ENCODE data around the gene PVR.

Gene PVR

DNA sequence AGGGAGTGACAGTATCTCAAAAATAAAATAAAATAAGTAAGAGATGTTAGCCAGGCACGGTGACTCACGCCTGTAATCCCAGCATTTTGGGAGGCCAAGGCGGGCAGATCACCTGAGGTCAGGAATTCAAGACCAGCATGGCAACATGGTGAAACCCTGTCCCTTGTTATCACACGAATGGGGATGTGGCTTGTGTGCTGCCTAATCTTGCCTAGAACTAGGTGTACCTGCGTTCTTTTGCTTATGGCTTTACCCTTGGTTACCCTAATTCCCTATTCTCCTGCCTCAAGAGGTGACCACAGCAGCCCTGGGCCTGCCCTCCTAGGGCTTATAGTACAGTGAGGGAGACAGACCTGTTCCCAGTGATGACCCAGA is 6.3 kb upstream of the PVR start:
- DNase-seq (ENCODE audit: extremely low read depth, low read depth): no peak

DNA sequence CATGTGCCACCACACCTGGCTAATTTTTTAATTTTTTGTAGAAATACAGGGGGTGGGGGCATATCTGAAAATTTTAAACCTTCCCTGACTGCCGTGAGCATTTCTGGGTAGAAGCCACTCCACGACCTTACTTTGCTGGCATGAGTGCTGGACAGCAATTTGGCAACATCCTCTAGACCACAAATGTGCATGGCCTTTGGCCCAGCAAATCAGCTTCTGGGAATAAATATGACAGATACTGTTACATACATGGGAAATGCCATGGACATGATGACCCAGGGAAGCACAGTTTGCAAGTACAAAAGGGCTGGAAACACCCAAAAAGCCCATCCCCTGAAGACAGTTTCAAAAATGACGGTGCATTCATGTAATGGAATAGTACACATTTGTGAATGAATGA is 3.2 kb upstream of the PVR start:
- TF ChIP-seq, protein P1, sequence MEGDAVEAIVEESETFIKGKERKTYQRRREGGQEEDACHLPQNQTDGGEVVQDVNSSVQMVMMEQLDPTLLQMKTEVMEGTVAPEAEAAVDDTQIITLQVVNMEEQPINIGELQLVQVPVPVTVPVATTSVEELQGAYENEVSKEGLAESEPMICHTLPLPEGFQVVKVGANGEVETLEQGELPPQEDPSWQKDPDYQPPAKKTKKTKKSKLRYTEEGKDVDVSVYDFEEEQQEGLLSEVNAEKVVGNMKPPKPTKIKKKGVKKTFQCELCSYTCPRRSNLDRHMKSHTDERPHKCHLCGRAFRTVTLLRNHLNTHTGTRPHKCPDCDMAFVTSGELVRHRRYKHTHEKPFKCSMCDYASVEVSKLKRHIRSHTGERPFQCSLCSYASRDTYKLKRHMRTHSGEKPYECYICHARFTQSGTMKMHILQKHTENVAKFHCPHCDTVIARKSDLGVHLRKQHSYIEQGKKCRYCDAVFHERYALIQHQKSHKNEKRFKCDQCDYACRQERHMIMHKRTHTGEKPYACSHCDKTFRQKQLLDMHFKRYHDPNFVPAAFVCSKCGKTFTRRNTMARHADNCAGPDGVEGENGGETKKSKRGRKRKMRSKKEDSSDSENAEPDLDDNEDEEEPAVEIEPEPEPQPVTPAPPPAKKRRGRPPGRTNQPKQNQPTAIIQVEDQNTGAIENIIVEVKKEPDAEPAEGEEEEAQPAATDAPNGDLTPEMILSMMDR (IDR thresholded peaks at IDR 0.05; ENCODE audit: low read depth, low read length): no peak
- DNase-seq (ENCODE audit: extremely low read depth, low read depth): peak; percentile 58

More for the DNA sequence above, 6.3 kb upstream of the PVR start:
- TF ChIP-seq, protein P1 (IDR thresholded peaks at IDR 0.05; ENCODE audit: low read depth, low read length): no peak

DNA sequence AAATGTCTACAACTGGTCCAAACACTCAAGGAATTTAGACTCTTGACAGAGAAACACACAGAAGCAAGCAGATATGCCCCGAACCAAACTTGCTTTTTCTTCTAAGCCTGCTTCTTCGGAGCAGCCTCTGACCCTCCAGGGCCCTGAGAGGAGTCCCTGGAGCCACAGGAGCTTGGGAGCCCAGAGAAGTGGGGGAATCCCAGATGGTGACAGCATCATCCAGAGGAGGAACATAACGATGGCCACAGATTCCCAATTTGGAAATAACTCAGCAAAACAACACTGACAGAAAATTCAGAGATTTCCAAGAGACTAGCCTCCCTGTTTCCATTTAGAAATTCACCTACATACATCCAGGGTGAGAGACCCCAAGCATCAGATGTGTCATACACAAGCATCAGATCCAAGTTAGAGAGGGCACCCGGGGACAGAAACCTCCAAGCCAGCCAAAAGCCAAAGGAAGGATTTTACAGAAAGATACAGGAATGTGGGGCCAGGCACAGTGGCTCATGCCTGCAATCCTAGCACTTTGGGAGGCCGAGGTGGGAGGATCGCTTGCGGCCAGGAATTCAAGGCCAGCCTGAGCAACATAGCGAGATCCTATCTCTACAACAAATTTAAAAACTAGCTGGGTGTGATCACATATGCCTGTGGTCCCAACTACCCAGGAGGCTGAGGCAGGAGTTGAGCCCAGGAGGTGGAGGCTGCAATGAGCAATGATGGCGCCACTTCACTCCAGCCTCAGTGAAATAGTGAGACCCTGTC is 2.0 kb upstream of the PVR start:
- no peak for DNase-seq (ENCODE audit: extremely low read depth, low read depth)
- TF ChIP-seq, protein P1 (IDR thresholded peaks at IDR 0.05; ENCODE audit: low read depth, low read length): no peak

DNA sequence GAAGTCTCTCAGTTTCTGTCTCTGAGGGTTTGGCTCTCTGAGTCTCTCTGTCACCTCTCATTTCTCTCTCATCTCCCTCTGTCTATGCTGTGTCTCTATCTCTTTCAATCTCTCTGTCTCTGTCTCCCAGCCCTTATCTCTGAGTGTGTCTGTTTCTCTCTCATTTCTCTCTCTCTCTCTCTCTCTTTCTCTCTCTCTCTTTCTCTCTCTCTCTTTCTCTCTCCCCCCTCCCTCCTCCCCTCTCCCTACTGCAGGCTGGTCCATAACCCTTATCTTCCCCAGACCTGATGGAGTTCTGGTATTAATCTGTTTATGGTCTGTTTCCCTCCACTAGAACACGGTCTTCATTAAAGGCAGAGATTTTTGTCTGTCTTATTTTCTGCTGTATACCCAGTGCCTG is 1.3 kb upstream of the PVR start:
- no peak for DNase-seq (ENCODE audit: extremely low read depth, low read depth)

DNA sequence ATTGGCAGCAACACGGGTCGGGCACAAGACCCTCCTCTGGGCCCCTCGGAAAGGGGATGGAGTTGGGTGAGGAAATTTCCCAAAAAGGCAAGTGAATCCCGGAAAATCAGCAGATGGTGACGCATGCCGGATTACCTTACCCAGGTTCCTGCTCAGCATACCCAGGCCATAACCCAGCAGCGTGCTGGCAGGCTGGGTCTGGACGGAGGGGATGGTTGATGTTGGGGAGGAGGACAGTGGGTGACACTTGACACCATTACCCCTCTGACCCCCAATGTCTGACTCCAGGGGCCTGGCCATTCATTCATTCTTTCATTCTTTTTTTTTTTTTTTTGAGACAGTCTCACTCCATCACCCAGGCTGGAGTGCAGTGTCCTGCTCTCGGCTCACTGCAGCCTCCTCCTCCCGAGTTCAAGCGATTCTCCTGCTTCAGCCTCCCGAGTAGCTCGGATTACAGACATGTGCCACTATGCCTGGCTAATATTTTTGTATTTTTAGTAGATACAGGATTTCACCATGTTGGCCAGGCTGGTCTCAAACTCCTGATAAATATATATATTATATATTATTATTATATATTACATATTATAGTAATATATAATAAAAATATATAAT is 799 bp downstream of the PVR start:
- no peak for DNase-seq (ENCODE audit: extremely low read depth, low read depth)
- TF ChIP-seq, protein P1 (IDR thresholded peaks at IDR 0.05; ENCODE audit: low read depth, low read length): no peak

More for the DNA sequence above, 1.3 kb upstream of the PVR start:
- TF ChIP-seq, protein P1 (IDR thresholded peaks at IDR 0.05; ENCODE audit: low read depth, low read length): no peak

DNA sequence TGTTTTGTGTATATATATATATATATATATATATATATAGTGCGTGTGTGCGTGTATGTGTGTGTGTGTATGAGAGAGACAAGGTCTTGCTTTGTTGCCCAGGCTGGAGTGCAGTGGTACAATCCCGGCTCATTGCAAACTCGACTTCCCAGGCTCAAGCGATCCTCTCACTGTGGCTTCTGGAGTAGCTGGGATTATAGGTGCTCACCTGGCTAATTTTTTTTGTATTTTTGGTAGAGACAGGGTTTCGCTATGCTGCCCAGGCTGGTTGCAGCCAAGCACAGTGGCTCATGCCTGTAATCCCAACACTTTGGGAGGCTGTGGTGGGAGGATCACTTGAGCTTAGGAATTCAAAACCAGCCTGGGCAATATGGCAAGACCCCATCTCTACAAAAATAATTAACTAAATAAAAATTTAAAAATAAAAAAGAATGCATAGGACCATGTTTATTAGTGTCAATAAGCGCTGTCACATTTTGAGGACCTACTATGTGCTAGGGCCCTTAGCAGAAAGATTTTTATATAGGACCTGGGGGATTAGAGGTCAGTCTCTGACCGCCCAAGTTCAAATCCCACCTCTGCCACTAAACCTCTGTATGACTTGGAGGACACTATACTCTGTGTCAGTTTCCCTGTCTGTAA is 1.8 kb downstream of the PVR start:
- no peak for DNase-seq (ENCODE audit: extremely low read depth, low read depth)
- TF ChIP-seq, protein P1 (IDR thresholded peaks at IDR 0.05; ENCODE audit: low read depth, low read length): no peak

DNA sequence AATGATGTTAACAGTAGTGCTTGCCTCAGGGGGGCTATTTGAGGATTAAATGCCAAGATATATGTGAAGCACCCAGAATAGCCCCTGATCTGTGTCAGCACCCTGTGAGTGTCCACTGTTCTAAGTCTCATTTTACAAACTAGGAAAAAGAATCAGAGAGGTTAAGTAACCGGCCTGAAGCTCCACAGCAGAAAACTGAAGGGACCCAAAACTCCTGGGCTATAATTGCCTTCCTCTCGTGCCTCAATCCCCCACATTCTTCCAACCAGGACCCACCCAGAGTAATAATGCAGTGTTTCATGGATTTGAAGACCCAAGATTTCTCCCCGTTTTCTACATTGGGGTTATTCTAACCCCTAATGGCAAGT is 2.3 kb downstream of the PVR start:
- DNase-seq (ENCODE audit: extremely low read depth, low read depth): no peak
- TF ChIP-seq, protein P1 (IDR thresholded peaks at IDR 0.05; ENCODE audit: low read depth, low read length): no peak
